ENCODE measurements around the gene HELZ. TPM values are rescaled to one million over a fixed set of nuclear protein-coding genes. Genes with fewer than 3 reads are reported as not detected.
A peak's percentile ranks its signal among the peaks of the same experiment; 100 is the strongest.

Gene HELZ
- total and polyA plus RNA-seq, 2 of the 8 experiments (the other 6 are each of a cell fraction or from before 2014, with no cell fraction given), result 10.0 to 48.7 TPM

- H2BK120ac ChIP-seq (replicated peaks; ENCODE audit: low read depth, low read length), result no peak overlapping the region
- no peak overlapping the region for H3K4me2 ChIP-seq (ENCODE audit: insufficient read depth in 1 of 2, low read depth in 2 of 2, low read length in 2 of 2)
- no peak overlapping the region for H3K23ac ChIP-seq (ENCODE audit: insufficient read length)
- H3K79me2 ChIP-seq (ENCODE audit: control insufficient read depth in 1 of 2, insufficient read depth in 2 of 2, low read length in 2 of 2), result no peaks in the 10 kb centered on the region
- H3K14ac ChIP-seq (ENCODE audit: insufficient read length), result no peak overlapping the region
- CTCF ChIA-PET (ENCODE audit: partially characterized antibody), result interaction anchor here (0.6 to 0.8 kb wide), 2 partner anchors 14 to 157 kb away, joined by 3 to 4 read pairs; no protein-coding TSS in a partner anchor
- H3K4ac ChIP-seq (replicated peaks; ENCODE audit: insufficient read length, low read depth, low read length), result peak overlapping the region; percentile 49
- no peak overlapping the region for H3K9ac ChIP-seq (replicated peaks in 1 of 4; ENCODE audit: extremely low read depth in 1 of 4, low read depth in 3 of 4, low read length in 3 of 4)
- no peak overlapping the region for H2BK5ac ChIP-seq (ENCODE audit: low read depth, low read length)
- H3K4me1 ChIP-seq (replicated peaks in 1 of 4; ENCODE audit: control insufficient read depth in 3 of 4, insufficient read depth in 4 of 4, low read length in 3 of 4), result no peaks in the 10 kb centered on the region
- POLR2A ChIA-PET (ENCODE audit: partially characterized antibody), result no interaction called here
- no peak overlapping the region for H3K4me3 ChIP-seq (ENCODE audit: extremely low read depth in 1 of 4, insufficient read depth in 2 of 4, low read depth in 3 of 4, low read length in 4 of 4)
- H2BK12ac ChIP-seq (ENCODE audit: low read depth, low read length), result no peak overlapping the region
- no peak overlapping the region for H2AK5ac ChIP-seq (ENCODE audit: low read depth, low read length)
- no peaks in the 10 kb centered on the region for H3K36me3 ChIP-seq (ENCODE audit: control insufficient read depth in 2 of 4, insufficient read depth in 4 of 4, low read length in 3 of 4)
- H4K5ac ChIP-seq (ENCODE audit: insufficient read length, low read depth, low read length), result no peak overlapping the region
- DNase-seq (ENCODE audit: low read depth in 1 of 2, low spot score in 2 of 2) (peak in 1 of 2 experiments; percentile 32), FAIRE-seq (no peak)
- no peaks in the 10 kb centered on the region; a peak in 1 of 7 replicates for H3K27me3 ChIP-seq (replicated peaks in 1 of 4; ENCODE audit: control insufficient read depth in 3 of 4, extremely low read depth in 1 of 4, insufficient read depth in 3 of 4, low read length in 3 of 4)
- 89% methylated on average over 18 of the region's 18 CpGs; no CpG with 5 or more reads in 1 of the 2 experiments for WGBS, 2 experiments (ENCODE audit: extremely low coverage in 1 of 2, insufficient coverage in 1 of 2, insufficient read length in 1 of 2, insufficient replicate concordance in 2 of 2, low coverage in 1 of 2, low lambda C conversion rate in 2 of 2, missing lambda C conversion rate in 1 of 2)
- no peaks in the 10 kb centered on the region for H3K79me1 ChIP-seq (ENCODE audit: low read depth, low read length)
- no peak overlapping the region for H2BK20ac ChIP-seq (ENCODE audit: low read length)
- no peak overlapping the region for H3K18ac ChIP-seq (ENCODE audit: extremely low read depth, low read length)
- no peak overlapping the region for H4K91ac ChIP-seq (replicated peaks; ENCODE audit: insufficient read length, low read length)
- H4K20me1 ChIP-seq (replicated peaks in 1 of 2; ENCODE audit: control insufficient read depth in 1 of 2, insufficient read depth in 2 of 2, low read length in 2 of 2), result no peaks in the 10 kb centered on the region
- H2AFZ ChIP-seq (ENCODE audit: low read length), result no peak overlapping the region
- H3K27ac ChIP-seq (ENCODE audit: low read depth, low read length), result no peak overlapping the region
- H2BK15ac ChIP-seq (ENCODE audit: low read length), result no peak overlapping the region
- H3K9me3 ChIP-seq (ENCODE audit: insufficient read depth in 2 of 2, low read depth in 1 of 2, low read length in 1 of 2), result no peaks in the 10 kb centered on the region
- H3K23me2 ChIP-seq (ENCODE audit: low read depth, low read length), result peaks cover 2% of the 10 kb centered on the region; the same call in 1 of the 2 replicates
- no peak overlapping the region for H3K56ac ChIP-seq (replicated peaks; ENCODE audit: insufficient read length, low read depth, low read length)
- 0 out of 2 replicates have a peak overlapping the region, but pooled peaks have one; percentile 29 for H4K8ac ChIP-seq (ENCODE audit: extremely low read depth, insufficient read depth, low read length)
- TF ChIP-seq CTBP2 (IDR thresholded peaks at IDR 0.05; ENCODE audit: borderline replicate concordance, insufficient read depth, insufficient read length, low read length) (no peak), TBP (IDR thresholded peaks at IDR 0.05; ENCODE audit: low read depth, low read length) (no peak), PHF8 (conservative IDR thresholded peaks at IDR 0.05; ENCODE audit: low read depth, low read length) (no peak), EGR1 (IDR thresholded peaks at IDR 0.05; ENCODE audit: borderline replicate concordance, low read depth, low read length) (no peak), CBX5 (IDR thresholded peaks at IDR 0.05; ENCODE audit: low read depth, low read length) (no peak), RNF2 (IDR thresholded peaks at IDR 0.05; ENCODE audit: borderline replicate concordance, low read depth, low read length, missing control alignments, poor library complexity, severe bottlenecking) (no peak), MAX (IDR thresholded peaks at IDR 0.05) (no peak), RAD21 (IDR thresholded peaks at IDR 0.05 in 1 of 2, conservative IDR thresholded peaks at IDR 0.05 in 1 of 2; ENCODE audit: low read depth in 2 of 2, low read length in 2 of 2) (no peak), BRCA1 (IDR thresholded peaks at IDR 0.05; ENCODE audit: low read depth, low read length) (no peak), MAFK (IDR thresholded peaks at IDR 0.05; ENCODE audit: low read depth, low read length) (no peak)
- TF ChIP-seq, protein P1, sequence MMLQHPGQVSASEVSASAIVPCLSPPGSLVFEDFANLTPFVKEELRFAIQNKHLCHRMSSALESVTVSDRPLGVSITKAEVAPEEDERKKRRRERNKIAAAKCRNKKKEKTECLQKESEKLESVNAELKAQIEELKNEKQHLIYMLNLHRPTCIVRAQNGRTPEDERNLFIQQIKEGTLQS (IDR thresholded peaks at IDR 0.05; ENCODE audit: insufficient read depth, low read depth, low read length), result no peak
These were observed 188.1 kb downstream of the HELZ start for GRCh38 chr17:67056746-67057490.
